Epidermal melanocyte (primary cell): Measurements from ENCODE around the gene S100A16.

Experiments used
- DNase-seq: peaks from one replicate; pipeline ENCODE4 v3.0.0; 2011; ENCODE audit warnings: low spot score; ENCODE audit not compliant: insufficient read length

Gene S100A16

GRCh38 chr1:153638261-153638660 is 25.3 kb upstream of the S100A16 start:
- no peak for DNase-seq

GRCh38 chr1:153636312-153636711 is 23.4 kb upstream of the S100A16 start:
- DNase-seq, result no peak

DNA sequence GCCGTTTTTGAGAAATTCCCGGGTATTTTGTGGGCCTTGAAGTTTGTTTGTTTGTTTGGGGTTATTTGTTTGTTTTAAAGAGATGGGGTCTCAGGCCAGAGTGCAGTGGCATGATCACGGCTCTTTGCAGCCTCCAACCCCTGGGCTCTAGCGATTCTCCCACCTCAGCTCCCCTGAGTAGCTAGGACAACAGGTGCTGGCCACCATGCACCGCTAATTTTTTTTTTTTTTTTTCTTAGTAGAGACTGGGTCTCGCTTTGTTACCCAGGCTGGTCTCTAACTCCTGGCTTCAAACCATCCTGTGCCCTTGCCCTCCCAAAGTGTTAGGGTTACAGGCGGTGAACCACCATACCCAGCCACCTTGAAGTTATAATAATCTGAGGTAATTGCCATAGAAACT is 22.9 kb upstream of the S100A16 start:
- DNase-seq, result no peak

DNA sequence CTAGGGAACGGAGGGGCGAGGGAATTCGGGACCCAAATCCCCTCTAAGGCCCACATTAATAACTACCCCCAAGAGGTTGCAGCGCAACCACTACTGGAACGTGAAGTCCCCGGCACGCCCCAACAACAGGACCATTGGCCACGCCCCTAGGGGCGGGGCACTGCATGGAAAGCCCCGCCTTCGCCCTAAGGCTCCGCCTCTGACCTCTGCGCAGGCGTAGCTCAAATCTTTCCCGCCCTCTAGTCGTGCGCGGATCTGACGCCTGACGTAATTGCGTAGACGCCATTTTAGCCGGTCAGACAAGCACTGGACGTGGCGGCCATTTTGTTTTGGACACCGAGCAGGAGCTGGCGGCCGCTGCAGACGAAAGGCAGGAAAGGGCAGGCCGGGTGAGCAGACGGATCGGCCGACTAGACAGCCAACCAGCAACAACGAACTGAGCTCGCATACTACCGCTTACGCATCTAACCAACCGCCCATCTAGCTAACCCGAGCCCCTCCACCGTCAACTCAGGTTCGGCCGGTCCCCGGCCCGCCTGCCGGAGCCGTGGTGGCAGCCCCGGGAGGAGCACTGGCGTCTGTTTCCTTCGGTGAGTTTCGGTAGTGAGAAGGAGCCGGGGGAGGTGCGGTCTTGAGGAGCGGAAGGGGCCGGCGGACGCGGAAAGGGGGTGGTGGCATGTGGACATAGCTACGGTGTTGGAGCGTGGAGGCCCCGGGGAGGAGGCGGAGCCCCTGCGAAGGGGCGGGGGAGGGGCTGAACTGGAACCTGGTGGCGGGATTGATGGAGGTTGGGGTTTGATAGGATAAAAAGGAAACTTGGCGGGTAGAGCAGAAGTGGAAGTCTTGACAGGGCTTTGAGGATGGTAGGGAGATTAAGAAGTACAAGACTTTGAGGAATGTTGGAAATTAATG is 21.1 kb upstream of the S100A16 start, which contains the start of gene CHTOP:
Gene CHTOP, plus strand, starts transcription at position 313 of the 912 bp plus-strand sequence. CDS start 2,523 bp downstream, outside the sequence.
- DNase-seq, result peak; percentile 93

GRCh38 chr1:153633161-153633753 is 20.3 kb upstream of the S100A16 start:
- no peak for DNase-seq

GRCh38 chr1:153631047-153632022 is 18.4 kb upstream of the S100A16 start:
- DNase-seq, result no peak

GRCh38 chr1:153630384-153630783 is 17.4 kb upstream of the S100A16 start:
- no peak for DNase-seq

- DNase-seq, result no peak
Observed at GRCh38 chr1:153629971-153630370, 17.0 kb upstream of the S100A16 start.

- no peak for DNase-seq
Observed at GRCh38 chr1:153629343-153629665, 16.4 kb upstream of the S100A16 start.

DNA sequence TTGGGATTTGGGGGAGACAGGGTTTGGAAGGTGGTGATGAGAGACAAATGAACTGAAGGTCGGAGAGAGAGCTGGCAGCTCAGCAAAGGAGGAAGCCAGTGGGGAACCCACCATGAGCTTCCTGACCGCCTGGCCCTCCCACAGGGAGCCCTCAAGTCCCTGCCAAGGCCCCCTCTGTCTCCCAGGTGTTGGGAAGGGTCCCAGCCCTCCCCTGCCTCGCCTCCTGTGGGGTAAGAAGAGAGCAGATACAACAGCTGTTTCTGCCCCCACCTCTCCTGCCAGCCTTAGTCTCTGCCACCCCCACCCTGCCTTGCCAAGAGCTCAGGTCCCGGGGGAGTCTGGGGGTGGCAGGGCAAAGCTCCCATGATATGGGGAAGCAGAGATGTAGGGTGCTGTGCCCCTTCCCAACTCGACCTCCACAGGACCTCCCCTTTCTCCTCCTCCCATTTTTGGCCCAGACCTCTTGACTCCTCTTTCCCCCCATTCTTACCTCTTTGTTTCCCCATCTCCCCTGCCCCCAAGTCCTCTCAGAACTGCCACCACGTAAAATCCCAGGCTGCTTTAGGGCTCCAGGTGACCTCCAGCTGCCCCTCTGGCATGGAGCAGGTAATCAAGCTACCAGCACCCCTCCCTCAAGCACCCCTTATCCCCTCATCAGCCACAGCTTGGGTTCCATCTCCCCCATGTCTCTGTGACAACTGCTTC is 15.9 kb upstream of the S100A16 start:
- no peak for DNase-seq

DNA sequence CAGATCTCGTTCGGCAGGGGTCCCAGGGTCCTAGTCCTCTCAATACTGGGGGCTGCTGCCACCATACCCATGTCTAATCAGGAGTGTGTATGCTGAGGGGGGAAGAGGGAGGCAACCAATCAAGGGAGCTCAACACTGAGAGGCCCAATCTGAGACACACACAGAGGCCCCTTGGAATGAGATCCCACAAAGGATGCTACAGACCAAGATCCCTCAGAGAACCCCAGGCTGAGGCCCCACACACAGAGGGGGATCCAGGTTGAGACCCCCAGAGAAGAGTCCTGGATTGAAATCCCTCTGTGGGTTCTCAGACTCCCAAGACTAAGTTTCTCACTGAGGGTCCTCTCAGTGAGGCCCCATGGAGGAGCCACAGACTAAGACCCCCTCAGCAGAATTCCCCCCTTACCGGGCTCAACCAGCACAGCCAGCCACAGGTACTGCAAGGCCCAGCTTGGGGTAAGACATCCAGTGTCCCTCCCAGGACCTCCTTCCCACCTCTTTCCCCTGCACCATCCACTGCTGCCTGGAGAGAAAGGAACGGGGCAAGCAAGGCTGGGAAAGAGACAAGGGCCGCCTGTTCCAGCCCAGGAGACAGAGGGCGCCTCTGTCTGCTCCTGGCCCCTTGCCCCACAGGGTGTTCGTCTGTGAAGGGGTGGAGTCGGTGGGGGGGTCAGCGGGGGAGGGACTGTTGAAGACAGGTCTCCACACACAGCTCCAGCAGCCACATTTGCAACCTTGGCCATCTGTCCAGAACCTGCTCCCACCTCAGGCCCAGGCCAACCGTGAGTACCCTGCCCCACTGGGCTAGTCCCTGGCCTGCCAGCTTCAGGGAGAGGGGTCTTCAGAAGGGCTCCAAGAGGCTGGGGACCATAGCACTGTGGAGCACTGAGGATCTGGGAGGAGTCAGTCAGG is 15.0 kb upstream of the S100A16 start, which contains the start of gene S100A1:
Gene S100A1, plus strand, starts transcription at position 720 of the 912 bp plus-strand sequence. CDS start 2,088 bp downstream, outside the sequence.
- no peak for DNase-seq

DNA sequence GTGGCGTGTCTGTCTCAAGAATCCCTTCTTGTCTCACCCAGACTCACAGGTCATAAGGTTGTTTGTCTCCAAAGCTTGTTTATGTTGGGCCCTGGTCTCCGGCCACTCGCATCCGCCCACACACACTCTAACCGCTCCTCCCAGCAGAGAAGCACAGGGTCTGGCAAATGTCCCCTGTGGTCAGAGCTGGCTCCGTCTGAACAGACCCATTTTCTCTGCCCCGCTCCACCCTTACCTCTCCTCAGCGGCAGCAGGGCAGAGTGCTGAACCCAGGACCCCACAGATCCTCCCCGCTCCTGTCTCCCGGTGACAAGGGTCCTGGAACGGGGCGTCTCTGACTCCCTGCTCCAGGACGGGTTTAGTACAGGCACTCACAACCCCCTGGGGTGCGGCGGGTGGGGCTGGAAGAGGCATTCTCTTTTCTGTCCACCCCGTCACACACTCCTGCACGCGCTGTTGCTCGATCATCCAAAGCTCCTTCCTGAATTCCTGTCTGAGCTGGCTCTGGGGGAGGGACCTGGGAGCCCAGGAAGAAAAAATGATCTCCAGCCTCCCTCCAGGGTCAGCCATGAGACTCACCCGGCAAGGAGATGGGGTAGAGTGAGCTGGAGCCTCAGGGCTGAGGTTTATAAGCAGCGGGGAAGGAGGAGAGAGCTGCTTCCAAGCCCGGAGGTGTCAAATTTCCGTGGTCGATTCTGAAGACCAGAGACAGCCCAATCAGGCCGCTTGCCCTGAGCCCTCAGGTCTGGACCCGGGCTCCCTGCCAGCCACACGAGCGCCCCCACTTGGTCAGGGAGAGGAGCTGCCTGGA is 14.2 kb upstream of the S100A16 start, which contains the start of gene S100A13:
Gene S100A13, minus strand, starts transcription at position 602 of the 811 bp plus-strand sequence. CDS start 1,033 bp downstream, outside the sequence.
- DNase-seq, result peak; percentile 83

- no peak for DNase-seq
Observed at GRCh38 chr1:153626477-153626903, 13.6 kb upstream of the S100A16 start.

DNA sequence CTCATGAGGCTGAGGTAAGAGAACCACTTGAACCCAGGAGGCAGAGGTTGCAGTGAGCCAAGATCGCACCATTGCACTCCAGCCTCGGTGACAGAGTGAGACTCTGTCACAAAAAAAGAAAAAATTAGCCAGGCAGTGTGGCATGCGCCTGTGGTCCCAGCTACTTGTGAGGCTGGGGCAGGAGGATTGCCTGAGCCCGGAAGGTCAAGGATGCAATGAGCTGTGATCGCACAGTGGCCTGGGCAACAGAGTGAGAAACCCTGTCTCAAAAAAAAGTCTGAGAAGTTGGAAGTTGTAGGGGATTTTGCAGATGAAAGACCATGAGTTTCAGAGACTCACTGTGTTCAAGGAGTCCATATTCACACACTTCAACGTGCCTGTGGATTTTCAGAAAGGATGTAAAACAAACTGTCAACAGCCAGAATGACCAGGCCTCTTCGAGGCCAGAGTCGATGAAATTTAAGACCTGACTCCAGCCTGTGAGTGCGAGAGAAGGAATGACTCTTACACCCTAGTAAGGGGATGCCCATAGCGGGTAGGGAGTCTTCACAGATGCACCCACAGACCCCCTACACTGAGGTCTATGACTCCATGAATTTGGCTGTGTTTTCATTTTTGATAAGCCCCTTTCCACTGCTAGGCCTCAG is 12.2 kb upstream of the S100A16 start:
- DNase-seq, result no peak

DNA sequence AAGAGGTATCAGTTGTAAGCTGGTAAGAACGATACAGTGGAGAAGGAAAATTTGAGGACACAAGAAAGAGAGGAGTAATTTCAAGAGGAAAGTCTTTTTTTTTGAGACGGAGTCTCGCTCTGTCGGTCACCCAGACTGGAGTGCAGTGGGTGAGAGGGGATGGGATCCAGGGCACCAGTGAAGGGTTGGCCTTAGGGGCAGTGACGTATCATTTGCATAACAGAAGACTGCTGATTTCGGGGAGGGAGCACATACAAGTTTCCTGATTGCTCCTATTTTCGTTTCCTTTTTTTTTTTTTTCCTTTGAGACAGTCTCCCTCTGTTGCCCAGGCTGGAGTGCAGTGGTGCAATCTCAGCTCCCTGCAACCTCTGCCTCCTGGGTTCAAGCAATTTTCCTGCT is 10.2 kb upstream of the S100A16 start:
- DNase-seq, result no peak

- no peak for DNase-seq
Observed at GRCh38 chr1:153619171-153619570, 6.2 kb upstream of the S100A16 start.

DNA sequence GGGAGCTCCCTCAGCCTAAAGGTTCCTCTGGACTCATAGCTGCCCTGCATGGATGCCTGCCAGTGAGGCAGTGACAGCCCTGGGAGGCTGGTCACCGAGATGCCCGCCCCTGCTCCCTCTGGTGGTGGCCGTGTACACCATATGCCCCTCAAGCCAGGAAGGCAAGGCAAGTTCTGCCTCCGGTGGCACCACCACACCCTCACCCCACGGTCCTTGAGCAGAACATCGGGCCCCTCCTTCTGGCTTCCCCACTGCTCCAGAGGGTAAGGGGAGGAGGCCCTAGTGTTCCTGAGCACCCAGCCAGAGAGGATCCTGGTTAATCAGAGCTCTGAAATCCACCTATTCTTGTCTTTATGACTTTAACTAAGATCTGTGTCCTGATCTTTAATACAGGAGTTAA is 4.7 kb upstream of the S100A16 start:
- no peak for DNase-seq

DNA sequence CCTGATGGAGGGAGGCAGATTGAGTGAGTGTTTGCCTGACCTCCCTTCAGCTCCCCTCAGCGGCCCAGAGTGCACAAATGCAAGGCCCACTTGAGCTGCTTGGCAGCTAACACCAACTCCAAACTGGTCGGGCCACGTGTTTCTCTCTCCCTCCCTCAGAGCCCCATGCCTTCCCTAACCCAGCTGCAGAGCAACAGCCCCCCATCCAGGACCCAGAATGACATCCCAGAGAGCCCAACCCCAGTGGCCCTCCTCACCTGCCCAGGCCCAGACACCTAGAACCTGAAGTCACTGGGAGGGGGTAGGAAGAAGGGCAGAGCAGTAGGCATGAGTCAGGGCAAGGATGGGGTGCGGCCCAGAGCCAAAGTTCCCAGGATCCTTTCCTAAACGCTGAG is 4.0 kb upstream of the S100A16 start:
- DNase-seq, result no peak
